GM19438 (cell line): ENCODE measurements around the gene USP47.

Experiments used
- ATAC-seq: cut with Tn5 transposase; IDR thresholded peaks from one replicate; pipeline ENCODE4 v1.9.1; 2021; ENCODE audit warnings: low read depth; ENCODE audit not compliant: unreplicated experiment

The USP47 gene

GRCh38 chr11:11862999-11863398 lies 21.2 kb downstream of the USP47 start:
- ATAC-seq: no peak

- ATAC-seq: no peak
Measured at GRCh38 chr11:11864332-11864731, 22.6 kb downstream of the USP47 start.

GRCh38 chr11:11864803-11865202 lies 23.0 kb downstream of the USP47 start:
- no peak for ATAC-seq

GRCh38 chr11:11865449-11865848 lies 23.7 kb downstream of the USP47 start:
- ATAC-seq: no peak

- ATAC-seq: no peak
Measured at GRCh38 chr11:11866203-11866602, 24.4 kb downstream of the USP47 start.

- no peak for ATAC-seq
Measured at GRCh38 chr11:11867720-11868119, 25.9 kb downstream of the USP47 start.

- no peak for ATAC-seq
Measured at GRCh38 chr11:11871991-11872401, 30.2 kb downstream of the USP47 start.

GRCh38 chr11:11876458-11876857 lies 34.7 kb downstream of the USP47 start:
- no peak for ATAC-seq

GRCh38 chr11:11880179-11880578 lies 38.4 kb downstream of the USP47 start:
- ATAC-seq: no peak

- ATAC-seq: no peak
Measured at GRCh38 chr11:11882539-11882938, 40.8 kb downstream of the USP47 start.

- ATAC-seq: no peak
Measured at GRCh38 chr11:11884351-11884750, 42.6 kb downstream of the USP47 start.

- ATAC-seq: peak; percentile 90
Measured at GRCh38 chr11:11884774-11885481, 43.2 kb downstream of the USP47 start.

GRCh38 chr11:11894486-11894885 lies 52.7 kb downstream of the USP47 start:
- ATAC-seq: no peak

GRCh38 chr11:11895672-11896071 lies 53.9 kb downstream of the USP47 start:
- no peak for ATAC-seq

- no peak for ATAC-seq
Measured at GRCh38 chr11:11898648-11899047, 56.9 kb downstream of the USP47 start.

- no peak for ATAC-seq
Measured at GRCh38 chr11:11899401-11899800, 57.6 kb downstream of the USP47 start.

- no peak for ATAC-seq
Measured at GRCh38 chr11:11901929-11902328, 60.2 kb downstream of the USP47 start.

- ATAC-seq: no peak
Measured at GRCh38 chr11:11909727-11910126, 68.0 kb downstream of the USP47 start.

GRCh38 chr11:11910541-11910940 lies 68.8 kb downstream of the USP47 start:
- no peak for ATAC-seq

GRCh38 chr11:11913395-11913794 lies 71.6 kb downstream of the USP47 start:
- ATAC-seq: no peak

GRCh38 chr11:11915625-11916024 lies 73.9 kb downstream of the USP47 start:
- ATAC-seq: no peak

GRCh38 chr11:11916981-11917399 lies 75.2 kb downstream of the USP47 start:
- no peak for ATAC-seq

- ATAC-seq: no peak
Measured at GRCh38 chr11:11923828-11924227, 82.1 kb downstream of the USP47 start.
